Neutrophil (primary cell): ENCODE data around the gene DSG2.
"Not testable (repeated sequence)": the region's sequence is repeated elsewhere in the genome, so short reads cannot be mapped to it uniquely, and the experiment has no call there.

ENCODE experiments used
- H3K27ac ChIP-seq: fragments of 200-600 bp; sonication (generic); 2 replicates; pipeline ENCODE4 v1.5.1; 2016; ENCODE audit warnings: mild to moderate bottlenecking, moderate library complexity
- H3K27me3 ChIP-seq: fragments of 200-600 bp; sonication (generic); 2 replicates; pipeline ENCODE4 v1.6.0; 2016; ENCODE audit warnings: mild to moderate bottlenecking
- H3K36me3 ChIP-seq: fragments of 200-600 bp; sonication (generic); 2 replicates; pipeline ENCODE4 v1.5.1; 2017
- H3K4me1 ChIP-seq, 2 experiments: fragments of 200-600 bp in 1 of 2; sonication (generic) in 1 of 2; 1 replicate in 1 of 2; 2 replicates in 1 of 2; pipeline versions ENCODE4 v1.5.1 to v1.6.1; 2013 to 2016; ENCODE audit warnings: low read depth in 1 of 2, low read length in 1 of 2, mild to moderate bottlenecking in 1 of 2, moderate library complexity in 1 of 2; ENCODE audit not compliant: control insufficient read depth in 1 of 2, insufficient read depth in 1 of 2
- H3K4me3 ChIP-seq, 2 experiments: fragments of 200-600 bp in 1 of 2; sonication (generic) in 1 of 2; 1 replicate in 1 of 2; 2 replicates in 1 of 2; pipeline ENCODE4 v1.5.1; 2013 to 2016; ENCODE audit warnings: low read depth in 1 of 2, low read length in 1 of 2, mild to moderate bottlenecking in 1 of 2, moderate library complexity in 1 of 2
- H3K9me3 ChIP-seq: fragments of 200-600 bp; sonication (generic); 2 replicates; pipeline ENCODE4 v1.5.1; 2016
- TF ChIP-seq, protein P1 (sequence below): fragments of 200-600 bp; sonication (generic); IDR thresholded peaks from 2 replicates; pipeline ENCODE4 v1.5.1; 2016; ENCODE audit warnings: antibody characterized with exemption

The DSG2 gene

DNA sequence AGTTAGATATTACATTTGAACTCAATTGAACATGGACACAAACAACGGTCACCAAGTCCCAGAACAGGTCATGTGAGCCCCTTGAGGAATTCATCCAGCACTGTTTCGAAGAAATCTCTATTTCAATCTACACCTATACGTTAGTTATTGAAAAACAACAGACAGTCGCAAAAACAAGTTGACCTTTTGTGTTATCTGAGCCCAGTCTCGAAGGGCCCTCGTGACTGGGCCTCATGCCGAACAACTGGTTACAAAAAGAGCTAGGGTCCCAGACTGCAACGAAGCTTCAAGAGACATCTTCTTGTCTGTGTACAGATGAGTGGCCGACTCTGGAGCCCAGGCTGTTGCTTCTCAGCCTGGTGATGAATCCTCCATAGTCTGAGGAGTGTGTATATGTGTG, 5.3 kb upstream of the DSG2 start:
- H3K27me3 ChIP-seq = peaks cover 32% of the 10 kb centered on the region
- no peaks in the 10 kb centered on the region for H3K36me3 ChIP-seq
- TF ChIP-seq, protein P1, sequence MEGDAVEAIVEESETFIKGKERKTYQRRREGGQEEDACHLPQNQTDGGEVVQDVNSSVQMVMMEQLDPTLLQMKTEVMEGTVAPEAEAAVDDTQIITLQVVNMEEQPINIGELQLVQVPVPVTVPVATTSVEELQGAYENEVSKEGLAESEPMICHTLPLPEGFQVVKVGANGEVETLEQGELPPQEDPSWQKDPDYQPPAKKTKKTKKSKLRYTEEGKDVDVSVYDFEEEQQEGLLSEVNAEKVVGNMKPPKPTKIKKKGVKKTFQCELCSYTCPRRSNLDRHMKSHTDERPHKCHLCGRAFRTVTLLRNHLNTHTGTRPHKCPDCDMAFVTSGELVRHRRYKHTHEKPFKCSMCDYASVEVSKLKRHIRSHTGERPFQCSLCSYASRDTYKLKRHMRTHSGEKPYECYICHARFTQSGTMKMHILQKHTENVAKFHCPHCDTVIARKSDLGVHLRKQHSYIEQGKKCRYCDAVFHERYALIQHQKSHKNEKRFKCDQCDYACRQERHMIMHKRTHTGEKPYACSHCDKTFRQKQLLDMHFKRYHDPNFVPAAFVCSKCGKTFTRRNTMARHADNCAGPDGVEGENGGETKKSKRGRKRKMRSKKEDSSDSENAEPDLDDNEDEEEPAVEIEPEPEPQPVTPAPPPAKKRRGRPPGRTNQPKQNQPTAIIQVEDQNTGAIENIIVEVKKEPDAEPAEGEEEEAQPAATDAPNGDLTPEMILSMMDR = no peak
- peaks cover 0 to 4% of the 10 kb centered on the region in 2 experiments for H3K4me1 ChIP-seq
- H3K4me3 ChIP-seq = no peak overlapping the region
- no peaks in the 10 kb centered on the region for H3K9me3 ChIP-seq
- no peak overlapping the region for H3K27ac ChIP-seq

DNA sequence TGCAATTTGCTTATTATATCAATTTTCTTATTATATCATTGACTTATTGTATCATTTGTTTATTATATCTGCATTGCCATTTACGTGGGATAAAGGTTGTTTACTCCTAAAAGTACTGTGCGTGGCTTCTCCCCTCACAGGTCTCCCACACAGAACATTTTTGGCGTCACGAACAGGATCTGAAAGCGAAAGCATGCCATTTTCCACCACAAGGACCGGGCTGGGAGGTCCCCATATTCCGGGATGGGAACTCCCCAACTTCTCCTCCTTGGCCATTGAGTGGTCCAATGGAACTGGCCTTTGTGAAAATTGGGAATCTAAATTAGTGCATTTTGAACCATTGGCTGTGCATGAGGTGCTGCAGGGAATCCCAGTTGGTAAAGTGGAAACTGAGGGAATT, 4.8 kb upstream of the DSG2 start:
- H3K36me3 ChIP-seq = no peaks in the 10 kb centered on the region
- no peak overlapping the region for H3K27ac ChIP-seq
- peaks cover 1 to 9% of the 10 kb centered on the region in 2 experiments for H3K4me1 ChIP-seq
- TF ChIP-seq, protein P1 = no peak
- H3K27me3 ChIP-seq = peaks cover 37% of the 10 kb centered on the region
- no peaks in the 10 kb centered on the region for H3K9me3 ChIP-seq
- no peak overlapping the region for H3K4me3 ChIP-seq

DNA sequence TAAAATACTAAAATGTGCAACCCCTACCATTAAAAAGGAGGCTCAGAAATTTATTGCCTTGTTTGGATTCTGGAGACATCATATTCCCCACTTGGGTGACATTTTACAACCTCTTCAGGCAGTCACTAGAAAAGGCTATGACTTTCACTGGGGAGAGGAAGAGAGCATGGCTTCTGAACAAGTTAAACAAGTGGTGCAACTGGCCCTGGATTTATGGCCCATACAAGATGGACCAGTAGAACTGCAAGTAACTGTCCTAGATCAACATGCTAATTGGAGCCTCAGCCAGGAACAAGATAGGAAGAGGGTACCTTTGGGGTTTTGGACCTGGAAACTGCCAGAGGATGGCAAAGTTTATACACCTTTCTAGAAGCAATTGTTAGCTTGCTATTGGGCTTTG, 4.0 kb upstream of the DSG2 start:
- Histone ChIP-seq H3K27ac (no peak overlapping the region), H3K9me3 (no peaks in the 10 kb centered on the region), H3K4me3 (no peak overlapping the region), H3K27me3 (peaks cover 45% of the 10 kb centered on the region), H3K36me3 (no peaks in the 10 kb centered on the region), H3K4me1 (peaks cover 5 to 17% of the 10 kb centered on the region in 2 experiments)
- TF ChIP-seq, protein P1 = no peak

DNA sequence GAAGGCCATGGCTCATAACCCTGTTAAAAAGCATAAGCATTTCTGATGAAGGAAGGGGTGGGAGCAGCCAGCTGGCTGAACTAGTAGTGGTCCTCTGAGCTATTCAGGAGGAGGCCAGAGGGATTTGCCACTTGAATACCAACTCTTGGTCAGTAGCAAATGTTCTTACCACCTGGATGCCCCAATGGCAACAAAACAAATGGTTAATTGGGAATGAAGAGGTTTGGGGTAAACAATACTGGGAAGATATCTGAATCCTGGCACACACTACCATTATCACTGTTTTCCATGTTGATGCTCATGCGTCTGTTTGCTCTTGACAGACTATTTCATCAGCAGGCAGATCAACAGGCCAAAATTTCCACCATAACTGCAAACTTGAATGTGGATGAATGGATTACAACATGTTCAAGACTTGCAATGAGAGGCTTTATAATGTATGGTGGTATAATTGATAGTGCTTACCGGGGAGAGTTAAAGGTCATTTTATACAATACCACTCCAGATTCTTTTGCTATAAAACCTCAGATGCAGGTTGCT, 3.2 kb upstream of the DSG2 start:
- peaks cover 53% of the 10 kb centered on the region for H3K27me3 ChIP-seq

DNA sequence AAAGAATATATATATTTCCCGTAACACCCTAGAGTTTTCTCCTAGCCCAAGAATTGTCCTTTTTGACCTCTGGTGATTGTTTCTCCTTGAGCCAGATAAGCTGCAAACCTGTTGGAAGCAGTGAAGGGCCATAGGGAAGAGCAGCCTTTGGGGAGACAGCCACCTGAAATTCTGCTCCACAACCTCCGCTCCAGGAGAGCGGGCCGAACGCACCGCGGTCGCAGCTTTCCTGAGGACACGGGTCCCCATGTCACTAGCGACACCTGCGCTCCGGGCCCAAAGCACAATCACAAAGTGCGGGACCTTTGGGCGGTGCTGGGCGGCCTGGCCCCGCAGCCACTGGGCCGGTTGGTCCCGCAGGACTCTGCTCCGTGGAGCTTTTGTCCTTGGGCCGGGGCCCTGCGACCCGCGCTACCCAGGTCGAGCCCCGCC, 557 bp upstream of the DSG2 start:
- H3K9me3 ChIP-seq = no peaks in the 10 kb centered on the region
- TF ChIP-seq, protein P1 = no peak
- no peak overlapping the region for H3K27ac ChIP-seq
- no peaks in the 10 kb centered on the region for H3K36me3 ChIP-seq
- H3K4me1 ChIP-seq = peaks cover 5 to 17% of the 10 kb centered on the region in 2 experiments
- H3K4me3 ChIP-seq = peak overlapping the region in 1 of 2 experiments; percentile 44
- peaks cover 70% of the 10 kb centered on the region for H3K27me3 ChIP-seq

More for the DNA sequence above, 3.2 kb upstream of the DSG2 start:
- not testable (repeated sequence) for H3K4me3 ChIP-seq, H3K27ac ChIP-seq, H3K9me3 ChIP-seq, H3K36me3 ChIP-seq
- H3K4me1 ChIP-seq = peaks cover 5 to 17% of the 10 kb centered on the region in 2 experiments

DNA sequence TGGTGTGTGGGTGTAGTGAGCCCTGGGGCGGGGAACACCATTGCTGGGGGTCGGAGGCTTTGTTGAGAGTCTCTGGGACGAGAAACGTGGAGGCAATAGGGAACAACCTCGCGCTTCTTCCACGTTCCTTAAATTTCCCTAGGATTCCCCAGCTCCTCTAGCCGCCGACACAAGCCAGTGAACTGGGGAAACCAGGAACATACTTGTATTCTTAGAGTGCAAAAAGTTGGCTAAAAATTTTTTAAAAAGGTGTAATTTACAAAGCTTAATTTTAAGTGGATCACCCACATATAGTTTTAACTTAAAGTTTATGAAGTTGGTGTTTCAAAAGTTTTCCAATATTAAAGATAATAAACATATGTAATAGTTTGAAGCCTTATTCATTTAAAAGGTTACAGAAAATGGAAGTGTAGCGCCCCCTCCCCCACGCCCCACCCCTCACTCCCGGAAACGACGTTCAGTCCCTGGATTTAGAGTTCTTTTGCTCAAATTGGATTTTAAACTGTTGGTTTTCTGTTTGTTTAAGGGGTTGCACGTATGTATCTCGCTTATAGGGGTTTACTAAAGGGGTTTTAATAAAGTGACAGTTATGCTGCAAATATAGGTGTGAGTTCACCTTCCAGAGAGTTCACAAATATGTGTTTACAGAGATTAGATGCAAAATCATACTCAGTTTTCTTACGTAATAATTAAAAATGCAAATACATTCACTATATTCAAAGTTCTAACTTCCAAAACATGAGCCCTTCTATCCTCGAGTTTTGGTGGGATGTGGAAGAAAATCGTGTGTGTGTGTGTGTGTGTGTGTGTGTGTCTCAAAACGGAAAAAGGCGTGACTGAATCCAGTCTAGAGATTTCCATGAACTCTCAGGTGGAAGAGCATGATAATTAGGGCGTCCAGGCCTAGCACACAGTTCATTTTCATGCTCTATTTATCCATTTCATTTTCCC, 872 bp downstream of the DSG2 start:
- Histone ChIP-seq H3K9me3 (no peaks in the 10 kb centered on the region), H3K27ac (no peak overlapping the region)

More for the DNA sequence above, 872 bp downstream of the DSG2 start:
- Histone ChIP-seq H3K4me3 (peak overlapping the region in 1 of 2 experiments; percentile 44), H3K4me1 (peaks cover 5 to 17% of the 10 kb centered on the region in 2 experiments), H3K36me3 (no peaks in the 10 kb centered on the region), H3K27me3 (peaks cover 70% of the 10 kb centered on the region)
- TF ChIP-seq, protein P1 = no peak
